ENCODE measurements around the gene NSG1. TPM values are rescaled to one million over a fixed set of nuclear protein-coding genes. Genes with fewer than 3 reads are reported as not detected.

Gene NSG1
- total and polyA plus RNA-seq, 2 donors, result 2.6 to 7.6 TPM

- 88% methylated on average over 4 of the region's 4 CpGs for WGBS
- DNase-seq (ENCODE audit: low read depth in 6 of 9, low spot score in 9 of 9), result no peak
- Histone ChIP-seq H3K36me3 (ENCODE audit: control insufficient read depth in 2 of 2, insufficient read depth in 2 of 2, low read length in 1 of 2) (no peaks in the 10 kb centered on the region), H3K27me3 (ENCODE audit: control insufficient read depth in 2 of 2, insufficient read depth in 1 of 2, low read length in 1 of 2) (peaks cover 11 to 67% of the 10 kb centered on the region in 2 donors), H3K27ac (ENCODE audit: low read depth in 1 of 2, low read length in 1 of 2) (no peak overlapping the region), H3K4me1 (ENCODE audit: control insufficient read depth in 2 of 2, insufficient read depth in 2 of 2, low read length in 2 of 2) (peaks cover 5 to 6% of the 10 kb centered on the region in 2 donors), H3K4me3 (ENCODE audit: low read length in 2 of 2) (no peak overlapping the region), H3K9me3 (ENCODE audit: control insufficient read depth in 2 of 2, insufficient read depth in 1 of 2, low read length in 1 of 2) (no peaks in the 10 kb centered on the region)
These were observed 5.0 kb downstream of the NSG1 start for GRCh38 chr4:4391866-4392265.

DNA sequence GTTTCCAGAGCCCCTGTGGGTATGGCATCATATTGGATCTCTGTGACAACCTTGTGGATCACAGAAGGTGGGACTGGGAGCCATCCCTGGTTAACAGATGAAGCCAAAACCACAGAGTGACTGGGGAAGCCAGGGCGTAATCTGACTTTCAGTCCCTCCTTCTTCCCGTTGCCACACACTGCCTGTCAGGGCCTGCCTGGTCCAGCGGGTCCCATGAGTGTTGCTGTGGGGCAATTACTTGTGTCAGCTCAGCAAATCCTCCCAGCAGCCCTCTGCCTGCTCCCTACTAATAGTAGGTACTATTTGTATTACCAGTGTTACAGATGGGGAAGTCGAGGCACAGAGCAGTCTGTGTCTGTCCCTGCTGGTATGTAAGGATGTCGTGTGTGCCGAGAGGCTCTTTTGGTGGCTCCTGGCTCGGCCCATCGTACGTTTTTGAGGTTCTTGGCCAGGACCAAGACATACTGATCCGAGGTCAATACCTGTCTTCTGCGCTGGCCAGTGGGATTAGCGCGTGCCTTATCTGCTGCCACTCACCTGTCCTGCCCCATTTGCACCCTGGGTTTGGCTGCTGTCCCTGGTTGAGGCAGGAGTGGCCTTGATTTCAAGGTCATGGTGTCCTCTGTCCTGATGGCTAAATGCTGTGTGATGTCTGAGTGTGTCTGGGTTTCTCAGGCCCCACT, 5.7 kb downstream of the NSG1 start:
- whole genome bisulfite sequencing, result 93% methylated on average over 13 of the region's 13 CpGs
- Histone ChIP-seq H3K9me3 (ENCODE audit: control insufficient read depth in 2 of 2, insufficient read depth in 1 of 2, low read length in 1 of 2) (no peaks in the 10 kb centered on the region), H3K4me3 (ENCODE audit: low read length in 2 of 2) (no peak overlapping the region), H3K36me3 (ENCODE audit: control insufficient read depth in 2 of 2, insufficient read depth in 2 of 2, low read length in 1 of 2) (peaks cover 0 to 6% of the 10 kb centered on the region in 2 donors), H3K4me1 (ENCODE audit: control insufficient read depth in 2 of 2, insufficient read depth in 2 of 2, low read length in 2 of 2) (peaks cover 4 to 6% of the 10 kb centered on the region in 2 donors), H3K27ac (ENCODE audit: low read depth in 1 of 2, low read length in 1 of 2) (no peak overlapping the region), H3K27me3 (ENCODE audit: control insufficient read depth in 2 of 2, insufficient read depth in 1 of 2, low read length in 1 of 2) (peaks cover 5 to 67% of the 10 kb centered on the region in 2 donors)
- DNase-seq (ENCODE audit: low read depth in 6 of 9, low spot score in 9 of 9), result no peak

DNA sequence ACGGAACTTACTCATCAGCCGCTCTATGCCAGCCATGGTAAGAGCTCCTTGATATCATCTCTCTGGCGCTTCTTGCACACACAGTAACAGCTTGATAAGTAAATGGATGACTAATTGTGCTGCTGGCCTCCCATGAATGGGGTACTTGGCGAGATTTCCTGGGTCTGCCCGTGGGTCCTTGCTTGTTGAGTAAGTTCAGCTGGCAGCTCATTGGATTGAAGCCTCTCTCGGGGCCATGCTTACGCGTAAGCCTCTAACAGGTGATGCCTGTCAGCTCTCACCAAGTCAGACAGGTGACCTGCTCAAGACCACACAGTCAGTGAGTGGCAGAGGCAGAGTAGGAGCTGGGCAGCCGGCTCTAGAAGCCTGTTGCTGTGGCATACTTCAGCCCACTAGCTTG, 7.7 kb downstream of the NSG1 start:
- Histone ChIP-seq H3K4me1 (ENCODE audit: control insufficient read depth in 2 of 2, insufficient read depth in 2 of 2, low read length in 2 of 2) (no peaks in the 10 kb centered on the region), H3K36me3 (ENCODE audit: control insufficient read depth in 2 of 2, insufficient read depth in 2 of 2, low read length in 1 of 2) (peaks cover 0 to 6% of the 10 kb centered on the region in 2 donors), H3K27ac (ENCODE audit: low read depth in 1 of 2, low read length in 1 of 2) (no peak overlapping the region), H3K27me3 (ENCODE audit: control insufficient read depth in 2 of 2, insufficient read depth in 1 of 2, low read length in 1 of 2) (peaks cover 0 to 48% of the 10 kb centered on the region in 2 donors), H3K9me3 (ENCODE audit: control insufficient read depth in 2 of 2, insufficient read depth in 1 of 2, low read length in 1 of 2) (no peaks in the 10 kb centered on the region), H3K4me3 (ENCODE audit: low read length in 2 of 2) (no peak overlapping the region)
- no peak for DNase-seq (ENCODE audit: low read depth in 6 of 9, low spot score in 9 of 9)
- 88% methylated on average over 9 of the region's 9 CpGs for WGBS

GRCh38 chr4:4395371-4395770, 8.5 kb downstream of the NSG1 start:
- no peak overlapping the region for H3K4me3 ChIP-seq (ENCODE audit: low read length in 2 of 2)
- peaks cover 0 to 2% of the 10 kb centered on the region in 2 donors for H3K9me3 ChIP-seq (ENCODE audit: control insufficient read depth in 2 of 2, insufficient read depth in 1 of 2, low read length in 1 of 2)
- 92% methylated on average over 9 of the region's 9 CpGs for WGBS
- no peaks in the 10 kb centered on the region for H3K4me1 ChIP-seq (ENCODE audit: control insufficient read depth in 2 of 2, insufficient read depth in 2 of 2, low read length in 2 of 2)
- no peak overlapping the region for H3K27ac ChIP-seq (ENCODE audit: low read depth in 1 of 2, low read length in 1 of 2)
- H3K36me3 ChIP-seq (ENCODE audit: control insufficient read depth in 2 of 2, insufficient read depth in 2 of 2, low read length in 1 of 2), result peaks cover 0 to 6% of the 10 kb centered on the region in 2 donors
- peaks cover 0 to 41% of the 10 kb centered on the region in 2 donors for H3K27me3 ChIP-seq (ENCODE audit: control insufficient read depth in 2 of 2, insufficient read depth in 1 of 2, low read length in 1 of 2)
- no peak for DNase-seq (ENCODE audit: low read depth in 6 of 9, low spot score in 9 of 9)

GRCh38 chr4:4395849-4396627, 9.1 kb downstream of the NSG1 start:
- 57% methylated on average over 26 of the region's 26 CpGs for WGBS
- H3K36me3 ChIP-seq (ENCODE audit: control insufficient read depth in 2 of 2, insufficient read depth in 2 of 2, low read length in 1 of 2), result peaks cover 0 to 6% of the 10 kb centered on the region in 2 donors
- H3K27me3 ChIP-seq (ENCODE audit: control insufficient read depth in 2 of 2, insufficient read depth in 1 of 2, low read length in 1 of 2), result peaks cover 0 to 34% of the 10 kb centered on the region in 2 donors
- H3K4me3 ChIP-seq (ENCODE audit: low read length in 2 of 2), result no peak overlapping the region
- no peak overlapping the region for H3K27ac ChIP-seq (ENCODE audit: low read depth in 1 of 2, low read length in 1 of 2)
- peaks cover 1 to 2% of the 10 kb centered on the region in 2 donors for H3K9me3 ChIP-seq (ENCODE audit: control insufficient read depth in 2 of 2, insufficient read depth in 1 of 2, low read length in 1 of 2)
- no peaks in the 10 kb centered on the region for H3K4me1 ChIP-seq (ENCODE audit: control insufficient read depth in 2 of 2, insufficient read depth in 2 of 2, low read length in 2 of 2)
- DNase-seq (ENCODE audit: low read depth in 6 of 9, low spot score in 9 of 9), result peak in 1 of 9 donors; percentile 11

DNA sequence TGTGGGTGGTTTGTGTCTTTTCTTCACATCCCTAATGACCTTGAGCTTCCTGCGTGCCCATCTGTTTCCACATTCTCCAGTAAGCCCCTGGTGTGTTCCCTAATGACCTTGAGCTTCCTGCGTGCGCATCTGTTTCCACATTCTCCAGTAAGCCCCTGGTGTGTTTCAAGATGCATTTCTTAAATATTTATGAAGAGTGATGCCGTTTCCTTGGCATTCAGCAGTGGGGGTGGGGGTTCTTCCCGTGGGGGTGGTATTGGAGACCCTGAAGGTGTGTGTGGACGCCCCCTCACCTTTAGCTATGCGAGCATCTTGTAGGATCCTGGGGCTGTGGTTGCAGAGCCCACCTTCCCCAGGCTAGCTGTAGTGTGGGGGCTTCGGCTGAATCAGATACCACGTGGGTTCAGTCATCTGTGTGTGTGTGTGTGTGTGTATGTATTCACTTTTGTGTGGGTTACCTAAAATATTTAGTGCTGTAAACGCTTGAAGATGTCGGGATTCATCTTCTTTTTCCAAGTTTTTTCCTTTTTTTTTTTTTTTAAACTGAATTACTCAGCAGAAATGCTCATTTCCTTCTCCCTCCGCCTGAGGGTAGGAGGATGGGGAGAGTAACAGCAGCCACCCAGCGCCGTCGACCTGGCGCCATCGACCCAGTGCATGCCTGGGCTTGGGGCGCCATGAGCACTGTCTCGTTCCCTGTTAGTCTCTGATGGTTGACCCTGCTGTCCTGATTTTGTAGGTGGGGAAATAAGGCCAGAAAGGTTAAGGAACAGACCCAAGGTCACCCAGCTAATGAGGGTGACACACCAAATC, 9.9 kb downstream of the NSG1 start:
- WGBS, result 78% methylated on average over 19 of the region's 19 CpGs
- Histone ChIP-seq H3K36me3 (ENCODE audit: control insufficient read depth in 2 of 2, insufficient read depth in 2 of 2, low read length in 1 of 2) (peaks cover 0 to 6% of the 10 kb centered on the region in 2 donors), H3K9me3 (ENCODE audit: control insufficient read depth in 2 of 2, insufficient read depth in 1 of 2, low read length in 1 of 2) (peaks cover 1 to 2% of the 10 kb centered on the region in 2 donors), H3K27ac (ENCODE audit: low read depth in 1 of 2, low read length in 1 of 2) (no peak overlapping the region), H3K4me1 (ENCODE audit: control insufficient read depth in 2 of 2, insufficient read depth in 2 of 2, low read length in 2 of 2) (no peaks in the 10 kb centered on the region), H3K4me3 (ENCODE audit: low read length in 2 of 2) (no peak overlapping the region), H3K27me3 (ENCODE audit: control insufficient read depth in 2 of 2, insufficient read depth in 1 of 2, low read length in 1 of 2) (peaks cover 0 to 33% of the 10 kb centered on the region in 2 donors)
- DNase-seq (ENCODE audit: low read depth in 6 of 9, low spot score in 9 of 9), result no peak

- Histone ChIP-seq H3K4me3 (ENCODE audit: low read length in 2 of 2) (no peak overlapping the region), H3K36me3 (ENCODE audit: control insufficient read depth in 2 of 2, insufficient read depth in 2 of 2, low read length in 1 of 2) (peaks cover 0 to 6% of the 10 kb centered on the region in 2 donors), H3K27ac (ENCODE audit: low read depth in 1 of 2, low read length in 1 of 2) (no peak overlapping the region), H3K27me3 (ENCODE audit: control insufficient read depth in 2 of 2, insufficient read depth in 1 of 2, low read length in 1 of 2) (peaks cover 0 to 33% of the 10 kb centered on the region in 2 donors), H3K4me1 (ENCODE audit: control insufficient read depth in 2 of 2, insufficient read depth in 2 of 2, low read length in 2 of 2) (no peaks in the 10 kb centered on the region), H3K9me3 (ENCODE audit: control insufficient read depth in 2 of 2, insufficient read depth in 1 of 2, low read length in 1 of 2) (peaks cover 1 to 2% of the 10 kb centered on the region in 2 donors)
- no peak for DNase-seq (ENCODE audit: low read depth in 6 of 9, low spot score in 9 of 9)
- 96% methylated on average over 13 of the region's 13 CpGs for WGBS
These were observed 10.5 kb downstream of the NSG1 start for GRCh38 chr4:4397441-4397819.

GRCh38 chr4:4398430-4398829, 11.5 kb downstream of the NSG1 start:
- no peaks in the 10 kb centered on the region for H3K4me1 ChIP-seq (ENCODE audit: control insufficient read depth in 2 of 2, insufficient read depth in 2 of 2, low read length in 2 of 2)
- H3K9me3 ChIP-seq (ENCODE audit: control insufficient read depth in 2 of 2, insufficient read depth in 1 of 2, low read length in 1 of 2), result peaks cover 1 to 2% of the 10 kb centered on the region in 2 donors
- no peak overlapping the region for H3K4me3 ChIP-seq (ENCODE audit: low read length in 2 of 2)
- whole genome bisulfite sequencing, result 85% methylated on average over 4 of the region's 4 CpGs
- H3K27me3 ChIP-seq (ENCODE audit: control insufficient read depth in 2 of 2, insufficient read depth in 1 of 2, low read length in 1 of 2), result peaks cover 0 to 33% of the 10 kb centered on the region in 2 donors
- DNase-seq (ENCODE audit: low read depth in 6 of 9, low spot score in 9 of 9), result no peak
- H3K27ac ChIP-seq (ENCODE audit: low read depth in 1 of 2, low read length in 1 of 2), result no peak overlapping the region
- H3K36me3 ChIP-seq (ENCODE audit: control insufficient read depth in 2 of 2, insufficient read depth in 2 of 2, low read length in 1 of 2), result peaks cover 0 to 6% of the 10 kb centered on the region in 2 donors
